Peyer's patch (tissue), 4 donors: ENCODE results near the gene FYTTD1.

Experiments used
- CTCF ChIP-seq, 6 experiments: fragments of 450-650 bp in 4 of 6; fragments of 200-600 bp in 2 of 6; sonication (generic) in 1 of 6; IDR thresholded peaks; one replicate each; pipeline ENCODE4 v1.5.1; 2017 to 2019; ENCODE audit warnings: antibody characterized with exemption in 6 of 6, mild to moderate bottlenecking in 3 of 6, moderate library complexity in 1 of 6
- POLR2A ChIP-seq, 2 donors: fragments of 450-650 bp; IDR thresholded peaks; one replicate each; pipeline ENCODE4 v1.5.1; 2017; ENCODE audit warnings: antibody characterized with exemption in 2 of 2, mild to moderate bottlenecking in 2 of 2, moderate library complexity in 2 of 2

GRCh38 chr3:197787412-197787811, 37.7 kb downstream of the FYTTD1 start:
- TF ChIP-seq POLR2A (IDR thresholded peaks at IDR 0.05) (no peak), CTCF (IDR thresholded peaks at IDR 0.05) (no peak)
